Endothelial cell of umbilical vein (primary cell): ENCODE results near the gene FLRT1.

Source experiments
- CTCF ChIP-seq, 2 donors: IDR thresholded peaks; 1 replicate in 1 of 2; 2 replicates in 1 of 2; pipeline ENCODE4 v1.5.1; 2011; ENCODE audit warnings: low read length in 2 of 2, mild to moderate bottlenecking in 2 of 2, moderate library complexity in 2 of 2, control low read depth in 1 of 2, inconsistent platforms in 1 of 2, low read depth in 1 of 2; ENCODE audit not compliant: insufficient read depth in 1 of 2; ENCODE audit errors: extremely low read depth in 1 of 2
- EZH2 ChIP-seq: IDR thresholded peaks from 2 replicates; pipeline ENCODE4 v1.6.1; 2012; ENCODE audit warnings: borderline replicate concordance, low read depth, mild to moderate bottlenecking, moderate library complexity, low read length, inconsistent platforms; ENCODE audit not compliant: severe bottlenecking
- GATA2 ChIP-seq: IDR thresholded peaks from 2 replicates; pipeline ENCODE4 v1.7.0; 2011; ENCODE audit warnings: low read depth, mild to moderate bottlenecking, moderate library complexity, mixed read lengths, low read length; ENCODE audit not compliant: insufficient read length, insufficient read depth
- JUN ChIP-seq: IDR thresholded peaks from 2 replicates; pipeline ENCODE4 v1.6.1; 2011; ENCODE audit warnings: borderline replicate concordance, low read depth; ENCODE audit not compliant: insufficient read length, insufficient read depth
- MAX ChIP-seq: IDR thresholded peaks from 2 replicates; pipeline ENCODE4 v1.6.1; 2011; ENCODE audit not compliant: insufficient read depth, insufficient read length
- POLR2A ChIP-seq: IDR thresholded peaks from 2 replicates; pipeline ENCODE4 v1.6.1; 2012; ENCODE audit warnings: low read depth, mild to moderate bottlenecking, control low read depth, low read length
- POLR2AphosphoS5 ChIP-seq: IDR thresholded peaks from 2 replicates; pipeline ENCODE4 v1.6.1; 2012; ENCODE audit warnings: low read depth, mild to moderate bottlenecking, control low read depth, low read length, moderate library complexity; ENCODE audit not compliant: insufficient read depth

GRCh38 chr11:63997801-63998337, 37.9 kb upstream of the FLRT1 start:
- TF ChIP-seq EZH2 (no peak), CTCF (IDR thresholded peaks at IDR 0.05; ENCODE audit: extremely low read depth in 1 of 2, insufficient read depth in 1 of 2, low read depth in 1 of 2, low read length in 2 of 2) (no peak), POLR2A (no peak), POLR2AphosphoS5 (no peak), GATA2 (no peak), MAX (no peak), JUN (no peak)
